Measurements from ENCODE around the gene GPR33. TPM values are rescaled to one million over a fixed set of nuclear protein-coding genes. Genes with fewer than 3 reads are reported as not detected.

Gene GPR33
- not detected for total RNA-seq

GRCh38 chr14:31487886-31488285 lies at the start of gene GPR33:
TSS of gene GPR33 (minus strand) at chr14:31488039. CDS start at chr14:31483965, 4,074 bp downstream.
- no peak for TF ChIP-seq CTCF (IDR thresholded peaks at IDR 0.05)
- no peak for TF ChIP-seq POLR2AphosphoS5 (IDR thresholded peaks at IDR 0.05)
- no peak for TF ChIP-seq EP300 (IDR thresholded peaks at IDR 0.05)
- TF ChIP-seq POLR2A (IDR thresholded peaks at IDR 0.05): no peak
- no peaks in the 10 kb centered on the region for H3K9me3 ChIP-seq
- no peak within 1 kb of the TSS for H3K27ac ChIP-seq
- 50 to 80% methylated on average over 1 of the region's 1 CpG for WGBS, 2 donors (ENCODE audit: low coverage in 1 of 2)
- H3K36me3 ChIP-seq: no peaks in the 10 kb centered on the region
- H3K4me3 ChIP-seq: no peak within 1 kb of the TSS
- no peak for ATAC-seq
- H3K4me1 ChIP-seq: no peaks in the 10 kb centered on the region
- no peaks in the 10 kb centered on the region for H3K27me3 ChIP-seq

- Histone ChIP-seq H3K36me3 (no peaks in the 10 kb centered on the region), H3K27me3 (no peaks in the 10 kb centered on the region), H3K4me1 (no peaks in the 10 kb centered on the region), H3K9me3 (no peaks in the 10 kb centered on the region), H3K27ac (no peak overlapping the region), H3K4me3 (no peak overlapping the region)
- no peak for ATAC-seq
- WGBS, 2 donors (ENCODE audit: low coverage in 1 of 2): 92% methylated on average over 1 to 5 of the region's 5 CpGs
- no peak for TF ChIP-seq POLR2A (IDR thresholded peaks at IDR 0.05)
- TF ChIP-seq CTCF (IDR thresholded peaks at IDR 0.05): no peak
- TF ChIP-seq EP300 (IDR thresholded peaks at IDR 0.05): no peak
- no peak for TF ChIP-seq POLR2AphosphoS5 (IDR thresholded peaks at IDR 0.05)
Observed at GRCh38 chr14:31536201-31536960, 48.5 kb upstream of the GPR33 start.

- ATAC-seq: no peak
- WGBS, 2 donors (ENCODE audit: low coverage in 1 of 2): 42 to 45% methylated on average over 6 to 7 of the region's 7 CpGs
- no peaks in the 10 kb centered on the region for H3K27me3 ChIP-seq
- no peak overlapping the region for H3K27ac ChIP-seq
- TF ChIP-seq CTCF (IDR thresholded peaks at IDR 0.05) (no peak), POLR2AphosphoS5 (IDR thresholded peaks at IDR 0.05) (no peak), EP300 (IDR thresholded peaks at IDR 0.05) (no peak), POLR2A (IDR thresholded peaks at IDR 0.05) (no peak)
- no peak overlapping the region for H3K4me3 ChIP-seq
- H3K9me3 ChIP-seq: no peaks in the 10 kb centered on the region
- H3K36me3 ChIP-seq: no peaks in the 10 kb centered on the region
- H3K4me1 ChIP-seq: no peaks in the 10 kb centered on the region
Observed at GRCh38 chr14:31530136-31530535, 42.3 kb upstream of the GPR33 start.

- Histone ChIP-seq H3K27ac (no peak overlapping the region), H3K27me3 (no peaks in the 10 kb centered on the region), H3K4me3 (no peak overlapping the region), H3K9me3 (no peaks in the 10 kb centered on the region), H3K36me3 (no peaks in the 10 kb centered on the region), H3K4me1 (no peaks in the 10 kb centered on the region)
- TF ChIP-seq POLR2AphosphoS5 (IDR thresholded peaks at IDR 0.05) (no peak), CTCF (IDR thresholded peaks at IDR 0.05) (no peak), EP300 (IDR thresholded peaks at IDR 0.05) (no peak), POLR2A (IDR thresholded peaks at IDR 0.05) (no peak)
- 50 to 57% methylated on average over 1 of the region's 1 CpG for WGBS, 2 donors (ENCODE audit: low coverage in 1 of 2)
- no peak for ATAC-seq
Observed at GRCh38 chr14:31529053-31529452, 41.2 kb upstream of the GPR33 start.

GRCh38 chr14:31527546-31527945 lies 39.7 kb upstream of the GPR33 start:
- no peak overlapping the region for H3K4me3 ChIP-seq
- H3K9me3 ChIP-seq: no peaks in the 10 kb centered on the region
- no peak overlapping the region for H3K27ac ChIP-seq
- no CpG with 5 or more reads among the region's 8 CpGs for WGBS, 2 donors (ENCODE audit: low coverage in 1 of 2)
- no peaks in the 10 kb centered on the region for H3K4me1 ChIP-seq
- no peaks in the 10 kb centered on the region for H3K36me3 ChIP-seq
- H3K27me3 ChIP-seq: no peaks in the 10 kb centered on the region
- ATAC-seq: no peak
- TF ChIP-seq CTCF (IDR thresholded peaks at IDR 0.05) (no peak), POLR2A (IDR thresholded peaks at IDR 0.05) (no peak), POLR2AphosphoS5 (IDR thresholded peaks at IDR 0.05) (no peak), EP300 (IDR thresholded peaks at IDR 0.05) (no peak)
